Dendritic cell treated with granulocyte-macrophage colony-stimulating factor and Interleukin-4, amounts not matched to agents 40 ng/mL and 50 ng/mL, for 4 days (primary cell): ENCODE data around the gene TSEN54.

Source experiments
- H3K27ac Mint-ChIP-seq: one replicate; pipeline ENCODE4 v1.8.0; 2022; ENCODE audit warnings: mild to moderate bottlenecking, mixed read lengths
- H3K27me3 Mint-ChIP-seq: one replicate; pipeline ENCODE4 v1.8.0; 2022; ENCODE audit warnings: mild to moderate bottlenecking, mixed read lengths
- H3K36me3 Mint-ChIP-seq: one replicate; pipeline ENCODE4 v1.8.0; 2022; ENCODE audit warnings: low read depth, mixed read lengths
- H3K4me1 Mint-ChIP-seq: one replicate; pipeline ENCODE4 v1.8.0; 2022; ENCODE audit warnings: low read depth, mixed read lengths
- H3K4me3 Mint-ChIP-seq: one replicate; pipeline ENCODE4 v1.8.0; 2022; ENCODE audit warnings: mild to moderate bottlenecking, moderate library complexity, mixed read lengths
- H3K9me3 Mint-ChIP-seq: one replicate; pipeline ENCODE4 v1.8.0; 2022; ENCODE audit warnings: mixed read lengths
- intact Hi-C: fragments of 100-400 bp; cut with micrococcal nuclease; formaldehyde crosslinking; loops from one replicate; pipeline ENCODE4 v1.15.0; 2022

TSEN54 gene

DNA sequence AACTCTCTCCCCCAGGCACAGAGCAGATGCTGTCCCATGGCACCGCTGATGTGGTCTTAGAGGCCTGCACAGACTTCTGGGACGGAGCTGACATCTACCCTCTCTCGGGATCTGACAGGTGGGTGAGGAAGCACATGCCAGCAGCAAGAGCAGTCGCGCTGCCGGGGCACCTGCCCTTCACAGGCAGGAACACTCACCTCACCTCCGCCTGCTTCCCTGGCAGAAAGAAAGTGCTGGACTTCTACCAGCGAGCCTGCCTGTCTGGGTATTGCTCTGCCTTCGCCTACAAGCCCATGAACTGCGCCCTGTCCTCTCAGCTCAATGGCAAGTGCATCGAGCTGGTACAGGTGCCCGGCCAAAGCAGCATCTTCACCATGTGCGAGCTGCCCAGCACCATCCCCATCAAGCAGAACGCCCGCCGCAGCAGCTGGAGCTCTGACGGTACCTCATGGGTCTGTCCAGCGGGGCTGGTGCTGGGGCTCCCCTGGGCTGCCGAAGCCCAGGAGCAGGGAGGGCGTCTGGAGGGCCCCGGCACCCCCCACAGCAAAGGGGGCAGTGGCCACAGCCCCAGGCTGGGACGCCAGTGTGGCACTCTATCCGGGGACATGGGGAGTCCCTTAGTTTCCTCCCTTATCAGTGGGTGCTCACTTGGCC is 22.7 kb upstream of the TSEN54 start:
- Mint-ChIP-seq H3K4me3 (no peak overlapping the region), H3K27me3 (no peaks in the 10 kb centered on the region), H3K4me1 (peaks cover 7% of the 10 kb centered on the region), H3K36me3 (peaks cover 100% of the 10 kb centered on the region), H3K27ac (no peak overlapping the region), H3K9me3 (no peaks in the 10 kb centered on the region)
- intact Hi-C loops, result no loop called here

DNA sequence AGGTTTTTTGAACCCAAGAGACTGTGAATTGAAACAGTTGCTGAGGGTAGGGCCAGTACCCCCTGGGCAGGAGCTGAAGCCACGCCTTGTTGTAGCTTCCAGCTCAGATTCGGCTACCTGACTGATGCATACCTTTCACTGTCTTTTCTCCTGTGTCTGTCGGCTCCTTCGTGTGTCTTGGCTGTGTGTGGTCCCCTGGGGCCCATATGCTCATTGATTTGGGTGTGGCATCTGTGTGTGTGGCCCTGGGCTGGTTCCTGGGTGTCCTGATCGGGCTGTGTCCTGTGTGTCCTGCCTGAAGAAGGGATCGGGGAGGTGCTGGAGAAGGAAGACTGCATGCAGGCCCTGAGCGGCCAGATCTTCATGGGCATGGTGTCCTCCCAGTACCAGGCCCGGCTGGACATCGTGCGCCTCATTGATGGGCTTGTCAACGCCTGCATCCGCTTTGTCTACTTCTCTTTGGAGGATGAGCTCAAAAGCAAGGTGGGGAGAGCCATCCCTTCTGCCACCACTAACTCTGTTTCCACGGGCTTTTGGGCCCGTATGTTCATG is 21.9 kb upstream of the TSEN54 start:
- Mint-ChIP-seq H3K27ac (no peak overlapping the region), H3K27me3 (no peaks in the 10 kb centered on the region), H3K36me3 (peaks cover 100% of the 10 kb centered on the region), H3K4me3 (no peak overlapping the region), H3K9me3 (no peaks in the 10 kb centered on the region), H3K4me1 (peaks cover 4% of the 10 kb centered on the region)
- intact Hi-C loops, result no loop called here

DNA sequence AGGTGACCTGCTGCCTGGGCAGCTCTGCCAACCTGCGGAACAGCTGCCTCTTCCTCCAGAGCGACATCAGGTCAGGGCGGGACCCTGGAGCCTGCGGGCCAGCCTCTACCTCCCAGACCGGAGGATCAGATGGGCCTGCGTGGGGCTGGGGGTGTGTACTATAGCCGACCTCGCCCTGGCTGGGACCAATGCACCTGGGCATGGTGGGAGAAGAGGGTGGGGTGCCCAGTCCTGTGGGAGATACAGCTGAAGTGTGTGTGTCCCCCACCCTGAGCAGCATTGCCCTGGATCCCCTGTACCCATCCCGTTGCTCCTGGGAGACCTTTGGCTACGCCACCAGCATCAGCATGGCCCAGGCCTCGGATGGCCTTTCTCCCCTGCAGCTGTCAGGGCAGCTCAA is 20.3 kb upstream of the TSEN54 start:
- Mint-ChIP-seq H3K4me1 (no peaks in the 10 kb centered on the region), H3K36me3 (peaks cover 98% of the 10 kb centered on the region), H3K4me3 (no peak overlapping the region), H3K27ac (no peak overlapping the region), H3K9me3 (no peaks in the 10 kb centered on the region), H3K27me3 (no peaks in the 10 kb centered on the region)
- intact Hi-C loops, result no loop called here

DNA sequence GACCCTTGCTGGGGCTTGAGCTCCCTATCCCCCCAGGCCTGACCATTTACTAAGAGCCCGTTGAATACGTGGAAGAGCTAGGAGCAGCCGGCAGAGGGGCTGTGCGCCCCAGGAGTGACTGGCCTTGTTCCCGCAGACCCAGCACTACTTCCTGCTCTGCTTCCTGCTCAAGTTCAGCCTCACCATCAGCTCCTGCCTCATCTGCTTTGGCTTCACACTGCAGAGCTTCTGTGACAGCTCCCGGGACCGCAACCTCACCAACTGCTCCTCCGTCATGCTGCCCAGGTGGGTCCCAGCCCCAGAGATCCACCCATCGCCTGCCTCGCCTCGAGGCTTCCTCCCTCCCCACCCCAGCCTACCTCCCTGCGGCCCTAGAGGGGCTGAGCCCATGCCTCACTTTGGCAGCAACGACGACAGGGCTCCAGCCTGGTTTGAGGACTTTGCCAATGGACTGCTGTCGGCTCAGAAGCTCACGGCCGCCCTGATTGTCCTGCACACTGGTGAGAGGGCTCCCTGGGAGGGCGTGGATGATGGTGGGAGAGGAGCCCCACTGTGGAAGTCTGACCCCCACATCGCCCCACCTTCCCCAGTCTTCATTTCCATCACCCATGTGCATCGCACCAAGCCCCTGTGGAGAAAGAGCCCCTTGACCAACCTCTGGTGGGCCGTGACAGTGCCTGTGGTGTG is 18.1 kb upstream of the TSEN54 start:
- H3K4me1 Mint-ChIP-seq, result no peaks in the 10 kb centered on the region
- no peak overlapping the region for H3K27ac Mint-ChIP-seq
- no peak overlapping the region for H3K4me3 Mint-ChIP-seq
- no peaks in the 10 kb centered on the region for H3K9me3 Mint-ChIP-seq
- intact Hi-C loops, result no loop called here
- H3K27me3 Mint-ChIP-seq, result no peaks in the 10 kb centered on the region
- peaks cover 76% of the 10 kb centered on the region for H3K36me3 Mint-ChIP-seq

DNA sequence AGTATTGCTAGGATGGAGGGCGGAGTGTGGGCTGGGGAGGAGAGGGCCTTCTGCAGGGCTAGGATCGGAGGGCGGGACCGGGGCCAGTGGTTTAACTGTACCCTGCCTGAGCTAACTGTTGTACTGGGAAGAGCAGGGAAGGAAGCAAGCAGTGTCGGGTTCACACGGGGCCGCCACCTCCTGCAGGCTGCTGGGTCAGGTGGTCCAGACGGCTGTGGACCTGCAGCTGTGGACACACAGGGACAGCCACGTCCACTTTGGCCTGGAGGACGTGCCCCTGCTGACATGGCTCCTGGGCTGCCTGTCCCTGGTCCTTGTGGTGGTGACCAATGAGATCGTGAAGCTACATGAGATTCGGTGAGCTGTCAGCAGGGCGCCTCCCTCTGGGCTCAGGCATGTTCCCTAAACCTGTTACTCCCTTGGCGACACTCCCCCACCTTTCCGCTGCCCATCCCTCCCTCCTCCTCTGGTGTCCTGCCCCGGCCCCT is 17.6 kb upstream of the TSEN54 start:
- Mint-ChIP-seq H3K4me1 (no peaks in the 10 kb centered on the region), H3K36me3 (peaks cover 70% of the 10 kb centered on the region), H3K4me3 (no peak overlapping the region), H3K27me3 (no peaks in the 10 kb centered on the region), H3K9me3 (no peaks in the 10 kb centered on the region), H3K27ac (no peak overlapping the region)
- intact Hi-C loops, result no loop called here

DNA sequence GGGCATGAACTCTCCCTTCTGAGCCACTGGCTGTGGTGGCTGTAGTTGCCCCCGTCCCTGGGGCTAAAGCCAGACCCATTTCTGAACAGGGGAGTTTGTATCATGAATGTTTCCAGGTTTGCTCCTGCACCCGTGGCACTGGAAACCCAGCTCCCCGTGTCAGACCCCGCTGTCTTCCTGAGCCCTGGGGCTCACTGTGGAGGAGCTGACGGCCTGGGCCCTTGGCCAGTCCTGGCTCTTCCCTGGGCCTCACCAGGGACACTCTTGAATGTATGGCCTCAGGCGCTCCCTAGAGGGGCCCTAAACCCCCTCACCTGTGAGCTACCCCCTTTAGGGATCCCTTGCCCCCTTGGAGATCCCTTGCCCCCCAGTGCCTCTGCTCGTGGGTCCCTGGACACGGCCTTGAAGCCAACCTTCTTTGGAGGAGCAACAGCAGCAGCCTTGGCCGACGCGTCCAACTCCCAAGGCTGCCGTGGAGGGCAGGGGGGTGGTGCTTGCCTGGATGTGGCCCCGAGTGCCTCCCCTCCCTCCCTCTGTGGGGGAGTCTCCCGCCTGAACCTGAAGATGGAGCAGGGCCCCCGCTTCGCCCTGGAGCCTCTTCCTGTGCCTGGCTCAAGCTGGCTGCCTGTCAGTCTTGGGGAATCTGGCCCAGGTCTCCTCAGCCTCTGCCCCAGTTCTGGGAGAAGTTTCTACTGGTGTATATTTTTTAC is 16.9 kb upstream of the TSEN54 start:
- H3K9me3 Mint-ChIP-seq, result no peaks in the 10 kb centered on the region
- no peak overlapping the region for H3K4me3 Mint-ChIP-seq
- H3K36me3 Mint-ChIP-seq, result peaks cover 63% of the 10 kb centered on the region
- H3K27ac Mint-ChIP-seq, result no peak overlapping the region
- no peaks in the 10 kb centered on the region for H3K4me1 Mint-ChIP-seq
- H3K27me3 Mint-ChIP-seq, result no peaks in the 10 kb centered on the region
- intact Hi-C loops, result no loop called here

DNA sequence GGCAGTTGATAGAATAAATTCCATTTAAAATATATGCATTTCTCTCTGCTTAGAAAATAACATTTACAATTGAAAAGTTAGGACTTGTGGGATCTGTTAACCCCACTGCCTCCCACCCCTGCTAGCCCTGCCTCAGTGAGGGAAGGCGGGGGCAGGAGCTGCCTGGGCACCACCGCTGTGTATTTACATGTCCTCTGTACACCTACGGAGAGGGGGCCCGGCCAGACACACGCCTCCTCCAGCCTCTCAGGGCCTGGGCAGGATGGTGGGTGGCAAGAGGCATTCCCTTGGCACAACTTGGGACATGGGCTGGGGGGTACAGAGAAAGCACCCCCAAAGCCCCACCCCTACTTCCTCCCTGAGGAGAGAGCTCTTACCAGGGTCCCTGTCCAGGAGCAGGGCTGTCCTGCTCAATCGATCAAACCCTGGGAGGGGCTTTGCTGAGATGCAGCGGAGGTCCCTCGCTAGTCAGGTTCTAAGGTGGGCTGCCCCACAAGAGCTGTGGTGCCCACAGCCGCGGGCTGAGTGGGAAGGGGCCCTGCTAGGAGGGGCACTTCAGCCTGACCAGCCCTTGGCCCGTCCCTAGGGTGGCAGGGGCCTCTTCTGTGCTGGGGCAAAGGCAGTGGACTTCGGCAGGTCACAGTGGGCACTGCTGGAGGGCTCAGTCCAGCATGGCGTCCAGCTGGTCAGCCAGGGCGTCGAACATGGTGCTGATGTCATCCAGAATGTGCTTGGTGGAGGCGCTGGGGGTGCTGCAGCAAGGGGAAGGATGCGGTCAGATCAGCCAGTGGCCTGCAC is 15.7 kb upstream of the TSEN54 start:
- Mint-ChIP-seq H3K27ac (no peak overlapping the region), H3K9me3 (no peaks in the 10 kb centered on the region), H3K36me3 (peaks cover 52% of the 10 kb centered on the region), H3K4me3 (no peak overlapping the region), H3K4me1 (no peaks in the 10 kb centered on the region), H3K27me3 (no peaks in the 10 kb centered on the region)
- intact Hi-C loops, result no loop called here

DNA sequence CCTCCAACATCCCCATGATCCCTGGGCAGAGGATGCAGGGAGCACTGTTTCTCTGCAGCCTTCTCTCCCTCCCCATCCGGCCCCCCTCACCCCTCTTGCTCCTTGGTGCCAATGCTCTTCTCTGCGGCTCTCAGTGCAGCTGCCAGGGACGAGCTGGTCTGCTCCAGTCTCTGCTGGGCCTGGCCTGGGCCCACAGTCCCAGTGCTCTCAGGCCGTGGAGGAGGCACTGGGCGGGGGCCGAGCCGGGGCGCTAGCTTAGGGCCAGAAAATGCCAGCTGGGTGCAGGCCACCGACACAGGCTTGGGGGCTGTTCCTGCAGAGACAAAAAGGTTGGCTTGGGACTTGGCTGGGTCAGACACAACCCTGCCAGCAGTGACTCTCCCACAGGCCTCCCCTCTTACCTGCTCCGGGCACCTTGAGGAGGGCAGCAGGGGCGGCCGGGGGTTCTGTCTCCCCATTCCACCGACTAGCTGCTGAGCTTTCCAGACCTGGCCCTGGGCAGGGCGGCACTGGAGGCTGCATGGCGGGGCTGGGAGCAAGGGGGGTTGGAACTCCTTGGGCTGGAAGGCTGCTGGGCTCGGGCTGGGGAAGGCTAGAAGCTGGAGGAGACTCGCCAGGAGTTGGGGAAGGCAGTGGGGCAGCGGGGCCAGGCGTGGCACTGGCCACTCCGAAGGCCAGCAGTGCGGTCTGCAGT is 14.8 kb upstream of the TSEN54 start:
- H3K27ac Mint-ChIP-seq, result no peak overlapping the region
- no peak overlapping the region for H3K4me3 Mint-ChIP-seq
- intact Hi-C loops, result no loop called here
- no peaks in the 10 kb centered on the region for H3K4me1 Mint-ChIP-seq
- no peaks in the 10 kb centered on the region for H3K9me3 Mint-ChIP-seq
- peaks cover 42% of the 10 kb centered on the region for H3K36me3 Mint-ChIP-seq
- no peaks in the 10 kb centered on the region for H3K27me3 Mint-ChIP-seq

DNA sequence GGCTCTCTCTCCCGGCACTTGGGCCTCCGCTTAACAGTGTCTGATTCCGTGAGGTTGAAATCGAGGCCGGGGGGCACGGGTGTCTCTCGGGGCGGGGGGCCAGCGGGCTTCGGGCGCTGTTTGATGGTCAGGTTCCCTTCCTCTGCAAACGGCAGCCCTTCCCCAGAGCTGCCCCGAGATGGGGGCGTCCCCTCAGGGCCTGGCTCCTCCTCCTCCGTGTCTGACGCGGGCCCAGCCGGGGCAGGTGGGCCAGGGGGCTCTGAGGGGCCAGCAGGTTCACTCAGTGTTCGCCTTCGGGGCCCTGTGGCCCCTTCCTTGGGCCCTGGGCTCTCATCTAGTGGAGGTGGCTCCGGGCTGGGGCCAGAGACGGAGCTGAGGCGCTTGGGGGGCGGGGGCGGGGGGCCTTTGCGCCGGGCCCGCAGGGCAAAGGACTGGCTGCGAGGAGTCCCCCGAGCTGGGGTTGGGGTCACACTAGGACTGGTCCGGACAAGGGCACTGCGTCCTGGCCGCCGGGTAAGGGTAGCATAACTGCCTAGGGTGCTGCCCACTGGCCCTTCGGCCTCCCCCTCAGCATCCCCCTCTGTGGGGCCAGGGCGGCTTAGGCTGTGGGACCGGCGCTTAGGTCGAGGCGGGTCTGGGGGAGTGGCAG is 14.1 kb upstream of the TSEN54 start:
- no peak overlapping the region for H3K4me3 Mint-ChIP-seq

DNA sequence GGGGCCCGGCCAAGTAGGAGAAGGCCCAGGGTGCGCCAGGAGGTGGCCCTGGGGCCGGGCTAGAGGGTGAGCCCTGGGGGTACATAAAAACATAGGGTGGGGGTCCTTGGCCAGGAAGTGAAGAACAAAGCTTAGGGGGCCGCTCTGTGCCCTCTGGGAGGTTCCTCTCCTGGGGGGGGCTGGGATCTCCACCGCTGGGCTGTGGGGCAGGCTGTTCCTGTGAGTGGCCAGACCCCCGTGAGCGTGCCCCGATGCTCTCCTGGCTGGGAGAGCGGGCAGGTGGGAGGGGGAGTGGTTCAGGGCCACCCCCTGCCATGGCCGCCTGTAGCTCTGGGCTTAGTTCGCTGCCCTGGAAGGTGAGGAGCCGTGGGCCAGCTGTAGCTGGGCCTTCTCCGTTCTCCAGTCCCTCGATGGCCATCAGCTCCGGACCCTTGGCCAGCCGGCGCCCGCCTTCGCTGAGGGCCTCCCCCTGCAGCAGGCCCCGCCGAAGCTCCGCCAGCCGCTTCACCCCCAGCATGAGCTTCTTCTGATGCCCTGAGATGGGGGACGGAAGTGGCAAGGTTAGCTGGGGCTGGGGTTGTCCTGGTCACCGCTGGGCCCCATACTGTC is 13.5 kb upstream of the TSEN54 start:
- peaks cover 30% of the 10 kb centered on the region for H3K36me3 Mint-ChIP-seq
- no peaks in the 10 kb centered on the region for H3K27me3 Mint-ChIP-seq
- no peak overlapping the region for H3K4me3 Mint-ChIP-seq
- no peaks in the 10 kb centered on the region for H3K4me1 Mint-ChIP-seq
- H3K27ac Mint-ChIP-seq, result no peak overlapping the region
- intact Hi-C loops, result no loop called here
- no peaks in the 10 kb centered on the region for H3K9me3 Mint-ChIP-seq

More for the DNA sequence above, 14.1 kb upstream of the TSEN54 start:
- Mint-ChIP-seq H3K36me3 (peaks cover 36% of the 10 kb centered on the region), H3K27me3 (no peaks in the 10 kb centered on the region), H3K4me1 (no peaks in the 10 kb centered on the region), H3K9me3 (no peaks in the 10 kb centered on the region), H3K27ac (no peak overlapping the region)
- intact Hi-C loops, result no loop called here

DNA sequence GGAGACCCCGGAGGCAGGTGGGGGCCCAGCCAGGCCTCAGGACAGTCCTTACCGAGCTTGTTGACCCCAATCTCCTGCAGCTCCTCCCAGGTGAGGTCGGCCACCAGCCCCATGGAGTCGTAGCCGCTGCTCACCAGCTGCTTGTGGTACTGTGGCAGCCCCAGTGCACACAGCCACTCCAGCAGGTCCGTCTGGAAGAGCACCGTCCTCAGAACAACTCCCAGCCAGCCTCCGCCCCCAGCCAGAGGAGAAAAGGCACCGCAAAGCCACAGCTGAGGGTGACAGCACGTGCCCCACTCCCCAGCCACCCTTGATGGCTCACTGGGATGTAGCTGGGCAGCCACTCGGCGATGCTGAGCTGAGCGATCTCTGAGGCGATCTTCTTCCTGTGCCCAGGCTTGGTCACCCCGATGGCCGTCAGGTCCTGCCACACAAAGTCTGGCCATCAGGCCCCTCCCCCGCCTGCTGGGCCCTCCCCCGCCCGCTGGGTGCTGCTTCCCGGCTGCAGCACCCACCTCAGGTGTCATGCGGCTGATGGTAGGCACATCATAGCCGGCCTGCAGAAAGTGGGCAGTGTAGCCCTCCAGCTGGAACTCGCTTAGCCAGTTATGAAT is 12.9 kb upstream of the TSEN54 start:
- H3K27me3 Mint-ChIP-seq, result no peaks in the 10 kb centered on the region
- intact Hi-C loops, result no loop called here
- H3K9me3 Mint-ChIP-seq, result no peaks in the 10 kb centered on the region
- H3K36me3 Mint-ChIP-seq, result peaks cover 23% of the 10 kb centered on the region
- H3K4me3 Mint-ChIP-seq, result no peak overlapping the region
- H3K4me1 Mint-ChIP-seq, result no peaks in the 10 kb centered on the region
- no peak overlapping the region for H3K27ac Mint-ChIP-seq

DNA sequence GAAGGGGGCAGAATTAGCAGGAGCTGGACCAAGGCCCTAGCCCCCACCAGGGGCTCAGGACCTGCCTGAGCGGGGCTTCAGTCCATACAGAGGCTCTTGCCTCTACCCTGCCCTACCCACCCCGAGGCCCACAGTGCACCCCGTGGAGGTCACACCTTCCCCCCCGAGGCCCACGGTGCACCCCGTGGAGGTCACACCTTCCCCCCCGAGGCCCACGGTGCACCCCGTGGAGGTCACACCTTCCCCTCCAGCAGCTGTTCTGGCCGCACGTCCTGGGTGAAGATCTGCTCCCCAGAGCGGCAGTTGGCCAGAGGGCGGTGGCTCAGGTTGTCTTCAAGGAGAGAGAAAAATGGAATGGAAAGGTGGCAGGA is 12.4 kb upstream of the TSEN54 start:
- peaks cover 18% of the 10 kb centered on the region for H3K36me3 Mint-ChIP-seq
- H3K27me3 Mint-ChIP-seq, result no peaks in the 10 kb centered on the region
- no peaks in the 10 kb centered on the region for H3K9me3 Mint-ChIP-seq
- no peak overlapping the region for H3K4me3 Mint-ChIP-seq
- H3K27ac Mint-ChIP-seq, result no peak overlapping the region
- no peaks in the 10 kb centered on the region for H3K4me1 Mint-ChIP-seq
- intact Hi-C loops, result no loop called here
